DOHH2 (cell line): Measurements from ENCODE around the gene EPS8L2.

Experiments used
- EZH2phosphoT487 ChIP-seq: fragments of 200-600 bp; sonication (generic); IDR thresholded peaks from 2 replicates; pipeline ENCODE4 v1.6.1; 2017; ENCODE audit warnings: borderline replicate concordance, mild to moderate bottlenecking, antibody characterized with exemption, low read length, moderate library complexity, mixed read lengths
- TF ChIP-seq, protein P1 (sequence below): fragments of 200-600 bp; sonication (generic); IDR thresholded peaks from one replicate; pipeline ENCODE4 v1.5.1; 2014; ENCODE audit warnings: antibody characterized with exemption, mild to moderate bottlenecking, low read depth, low read length; ENCODE audit not compliant: poor library complexity, severe bottlenecking

DNA sequence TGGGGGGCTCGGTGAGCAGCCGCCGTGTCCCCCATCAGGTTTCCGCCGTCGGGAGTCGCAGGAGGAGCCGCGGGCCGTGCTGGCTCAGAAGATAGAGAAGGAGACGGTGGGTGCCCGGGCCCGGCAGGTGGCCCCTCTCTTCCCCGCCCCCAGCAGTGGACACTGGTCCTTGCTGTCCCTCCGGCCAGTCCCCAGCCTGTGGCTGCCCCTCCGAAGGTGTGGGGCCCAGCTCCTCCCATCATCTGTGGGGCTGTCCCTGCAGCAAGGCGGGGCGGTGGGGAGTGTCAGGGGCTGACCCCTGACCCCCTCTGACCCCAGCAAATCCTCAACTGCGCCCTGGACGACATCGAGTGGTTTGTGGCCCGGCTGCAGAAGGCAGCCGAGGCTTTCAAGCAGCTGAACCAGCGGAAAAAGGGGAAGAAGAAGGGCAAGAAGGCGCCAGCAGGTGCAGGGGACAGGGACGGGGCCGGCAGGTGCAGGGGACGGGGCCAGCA is 15.3 kb downstream of the EPS8L2 start:
- TF ChIP-seq, protein P1, sequence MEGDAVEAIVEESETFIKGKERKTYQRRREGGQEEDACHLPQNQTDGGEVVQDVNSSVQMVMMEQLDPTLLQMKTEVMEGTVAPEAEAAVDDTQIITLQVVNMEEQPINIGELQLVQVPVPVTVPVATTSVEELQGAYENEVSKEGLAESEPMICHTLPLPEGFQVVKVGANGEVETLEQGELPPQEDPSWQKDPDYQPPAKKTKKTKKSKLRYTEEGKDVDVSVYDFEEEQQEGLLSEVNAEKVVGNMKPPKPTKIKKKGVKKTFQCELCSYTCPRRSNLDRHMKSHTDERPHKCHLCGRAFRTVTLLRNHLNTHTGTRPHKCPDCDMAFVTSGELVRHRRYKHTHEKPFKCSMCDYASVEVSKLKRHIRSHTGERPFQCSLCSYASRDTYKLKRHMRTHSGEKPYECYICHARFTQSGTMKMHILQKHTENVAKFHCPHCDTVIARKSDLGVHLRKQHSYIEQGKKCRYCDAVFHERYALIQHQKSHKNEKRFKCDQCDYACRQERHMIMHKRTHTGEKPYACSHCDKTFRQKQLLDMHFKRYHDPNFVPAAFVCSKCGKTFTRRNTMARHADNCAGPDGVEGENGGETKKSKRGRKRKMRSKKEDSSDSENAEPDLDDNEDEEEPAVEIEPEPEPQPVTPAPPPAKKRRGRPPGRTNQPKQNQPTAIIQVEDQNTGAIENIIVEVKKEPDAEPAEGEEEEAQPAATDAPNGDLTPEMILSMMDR: no peak
- TF ChIP-seq EZH2phosphoT487: no peak
